ENCODE measurements around the gene MOB1B.

- TF ChIP-seq CTCF (IDR thresholded peaks at IDR 0.05; ENCODE audit: insufficient read depth, low read length, poor library complexity, severe bottlenecking) (no peak), EZH2phosphoT487 (conservative IDR thresholded peaks at IDR 0.05; ENCODE audit: low read length) (no peak)
These were observed 23.2 kb downstream of the MOB1B start for GRCh38 chr4:70925418-70925817.

Data from SU-DHL-6 (cell line).